ENCODE results near the gene PLCD3. TPM values are rescaled to one million over a fixed set of nuclear protein-coding genes. Genes with fewer than 3 reads are reported as not detected.

Gene PLCD3
- total and polyA plus RNA-seq, 2 of the 4 experiments (the other 2 are of a cell fraction): 5.6 to 36.6 TPM

DNA sequence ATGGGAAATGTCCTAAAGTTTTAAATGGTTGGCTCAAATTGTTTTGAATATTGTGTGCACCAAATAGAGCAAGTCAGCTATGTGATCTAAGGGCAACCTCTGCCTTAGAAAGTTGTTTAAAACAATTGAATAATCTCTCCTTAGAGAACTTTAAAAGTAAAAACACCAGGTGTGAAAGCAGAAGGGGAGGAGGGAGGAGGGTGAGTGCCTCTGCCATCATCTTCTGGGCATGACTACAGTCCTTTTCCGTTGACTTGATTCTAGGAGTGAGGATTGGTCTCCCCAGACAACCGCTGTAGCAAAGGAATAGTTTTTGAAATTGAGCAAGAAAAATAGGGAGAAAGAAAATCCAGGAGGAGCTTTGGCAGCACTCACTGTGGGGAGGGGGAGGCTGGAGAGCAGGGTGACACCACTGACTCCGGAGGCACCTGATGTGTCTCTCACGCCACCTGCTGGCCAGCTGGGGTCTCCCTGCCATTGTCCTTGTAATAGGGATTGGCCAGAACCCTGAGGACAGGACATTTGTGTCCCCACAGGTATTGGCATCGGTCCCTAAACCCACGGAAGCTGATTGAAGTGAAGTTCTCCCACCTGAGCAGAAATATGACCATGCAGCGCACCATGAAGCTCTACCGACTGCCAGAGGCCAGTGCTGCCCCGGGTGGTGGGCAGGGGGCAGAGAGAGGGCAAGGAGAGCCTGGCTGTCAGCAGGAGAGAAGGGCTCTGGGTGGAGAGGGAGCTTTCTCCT, 33.3 kb downstream of the PLCD3 start:
- TF ChIP-seq RCOR1 (IDR thresholded peaks at IDR 0.05; ENCODE audit: insufficient replicate concordance, low read length) (no peak), MAZ (IDR thresholded peaks at IDR 0.05; ENCODE audit: borderline replicate concordance, low read depth, low read length) (peak; percentile 83; the same call in 1 of the 2 replicates), NFE2L2 (IDR thresholded peaks at IDR 0.05; ENCODE audit: low read depth, low read length) (no peak), RFX5 (IDR thresholded peaks at IDR 0.05; ENCODE audit: low read depth, low read length) (no peak), SMC3 (IDR thresholded peaks at IDR 0.05; ENCODE audit: low read depth, low read length) (peak; percentile 65), RAD21 (IDR thresholded peaks at IDR 0.05; ENCODE audit: low read length) (peak; percentile 77)
- TF ChIP-seq, protein P1, sequence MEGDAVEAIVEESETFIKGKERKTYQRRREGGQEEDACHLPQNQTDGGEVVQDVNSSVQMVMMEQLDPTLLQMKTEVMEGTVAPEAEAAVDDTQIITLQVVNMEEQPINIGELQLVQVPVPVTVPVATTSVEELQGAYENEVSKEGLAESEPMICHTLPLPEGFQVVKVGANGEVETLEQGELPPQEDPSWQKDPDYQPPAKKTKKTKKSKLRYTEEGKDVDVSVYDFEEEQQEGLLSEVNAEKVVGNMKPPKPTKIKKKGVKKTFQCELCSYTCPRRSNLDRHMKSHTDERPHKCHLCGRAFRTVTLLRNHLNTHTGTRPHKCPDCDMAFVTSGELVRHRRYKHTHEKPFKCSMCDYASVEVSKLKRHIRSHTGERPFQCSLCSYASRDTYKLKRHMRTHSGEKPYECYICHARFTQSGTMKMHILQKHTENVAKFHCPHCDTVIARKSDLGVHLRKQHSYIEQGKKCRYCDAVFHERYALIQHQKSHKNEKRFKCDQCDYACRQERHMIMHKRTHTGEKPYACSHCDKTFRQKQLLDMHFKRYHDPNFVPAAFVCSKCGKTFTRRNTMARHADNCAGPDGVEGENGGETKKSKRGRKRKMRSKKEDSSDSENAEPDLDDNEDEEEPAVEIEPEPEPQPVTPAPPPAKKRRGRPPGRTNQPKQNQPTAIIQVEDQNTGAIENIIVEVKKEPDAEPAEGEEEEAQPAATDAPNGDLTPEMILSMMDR (conservative IDR thresholded peaks at IDR 0.05; ENCODE audit: low read depth, low read length): peak; percentile 78
- H3K36me3 ChIP-seq (ENCODE audit: control insufficient read depth, insufficient read depth, low read length): peaks cover 76% of the 10 kb centered on the region

More for the DNA sequence above, 33.3 kb downstream of the PLCD3 start:
- H2BK120ac ChIP-seq (ENCODE audit: low read depth, low read length): no peak overlapping the region
- in situ Hi-C loops (cut with MboI; ENCODE audit: low sequenced_read_pairs): no loop called here
- no peak overlapping the region for H4K91ac ChIP-seq (ENCODE audit: insufficient read depth, low read depth, low read length)
- H3K4me1 ChIP-seq (ENCODE audit: control insufficient read depth, insufficient read depth, low read length): peaks cover 7% of the 10 kb centered on the region; the same call in 1 of the 2 replicates
- H3K56ac ChIP-seq (ENCODE audit: extremely low read depth, insufficient read depth, low read length): no peak overlapping the region
- H2AFZ ChIP-seq (replicated peaks; ENCODE audit: low read length, poor library complexity): no peak overlapping the region
- H2BK5ac ChIP-seq (ENCODE audit: low read depth, low read length, poor library complexity, severe bottlenecking): peak overlapping the region; percentile 9
- H3K4me2 ChIP-seq (ENCODE audit: low read depth, low read length): no peak overlapping the region
- H3K4me3 ChIP-seq (ENCODE audit: insufficient read depth, low read depth, low read length): no peak overlapping the region
- peaks cover 22 to 61% of the 10 kb centered on the region in 2 experiments for H3K79me1 ChIP-seq (ENCODE audit: low read depth in 1 of 2, low read length in 2 of 2)
- no peak overlapping the region for H3K18ac ChIP-seq (ENCODE audit: low read depth, low read length)
- H3K9ac ChIP-seq (ENCODE audit: low read depth, low read length): peak overlapping the region; percentile 51; the same call in 1 of the 2 replicates
- H3K23ac ChIP-seq (ENCODE audit: low read depth, low read length): no peak overlapping the region
- no peak overlapping the region for H3K4ac ChIP-seq (ENCODE audit: low read depth, low read length)
- BruUV-seq (replicated peaks): no TSS peak
- intact Hi-C loops (cut with micrococcal nuclease): loop anchor here (1.0 kb wide), 1 partner anchor 179 kb away; no protein-coding TSS in a partner anchor
- H3K9me3 ChIP-seq (ENCODE audit: control insufficient read depth, insufficient read depth, low read length): no peaks in the 10 kb centered on the region
- ChIA-PET POLR2A (ENCODE audit: unreplicated experiment) (no interaction called here), CTCF (interaction anchor here (0.7 to 2.2 kb wide), 14 partner anchors 10 to 189 kb away, joined by 3 to 9 read pairs (median 4); partner anchors contain the start of genes ACBD4 and DCAKD)
- no peak overlapping the region for H2BK15ac ChIP-seq (ENCODE audit: low read depth, low read length)
- no peak overlapping the region for H2BK20ac ChIP-seq (ENCODE audit: low read depth, low read length)
- dilution Hi-C loops (cut with HindIII; ENCODE audit: low sequenced_read_pairs, unreplicated experiment): no loop called here
- H3K9me1 ChIP-seq (ENCODE audit: insufficient read depth, low read length): no peaks in the 10 kb centered on the region
- no peak overlapping the region for H4K5ac ChIP-seq (ENCODE audit: low read depth, low read length)
- peak; percentile 85 for ATAC-seq (ENCODE audit: low read depth)
- peak; percentile 66 for DNase-seq
- WGBS, 2 experiments (ENCODE audit: extremely low coverage in 2 of 2, insufficient read length in 1 of 2): 81% methylated on average over 4 of the region's 9 CpGs; no CpG with 5 or more reads in 1 of the 2 experiments
- H4K8ac ChIP-seq (ENCODE audit: low read depth in 2 of 2, low read length in 2 of 2): no peak overlapping the region; a peak in 1 of 4 replicates
- H2AK5ac ChIP-seq (ENCODE audit: low read depth, low read length): peak overlapping the region; percentile 66; the same call in 1 of the 2 replicates
- peaks cover 4% of the 10 kb centered on the region; the same call in 1 of the 2 replicates for H4K20me1 ChIP-seq (ENCODE audit: insufficient read depth, low read length)
- H3K27ac ChIP-seq (ENCODE audit: insufficient read depth, low read length): peak overlapping the region; percentile 66; the same call in 1 of the 2 replicates
- H2AK9ac ChIP-seq (replicated peaks; ENCODE audit: low read depth, low read length, poor library complexity): no peak overlapping the region
- H3K27me3 ChIP-seq (ENCODE audit: control insufficient read depth, insufficient read depth, low read length): no peaks in the 10 kb centered on the region
- H3K14ac ChIP-seq (replicated peaks; ENCODE audit: low read depth, low read length): no peak overlapping the region
